SK-N-SH (cell line): Measurements from ENCODE around the gene XXYLT1. TPM values are rescaled to one million over a fixed set of nuclear protein-coding genes. Genes with fewer than 3 reads are reported as not detected.

Experiments
- CTCF ChIA-PET: fragments of 300-600, 350-600 bp; formaldehyde crosslinking; extraction: SDS; loops from one replicate; lab custom pipeline; 2021; lab: Yijun Ruan, JAX
- POLR2A ChIA-PET: fragments of 350-600 bp; sonication (Branson Sonifier 250); formaldehyde crosslinking; extraction: SDS; loops from one replicate; lab custom pipeline; 2020; ENCODE audit warnings: antibody characterized with exemption, inconsistent platforms; lab: Yijun Ruan, JAX
- DNase-seq: peaks from one replicate; pipeline ENCODE4 v3.0.0; 2012
- H2AFZ ChIP-seq: fragments of 200-600 bp; sonication (generic); 2 replicates; pipeline ENCODE4 v1.8.1; 2016; ENCODE audit warnings: antibody characterized with exemption, mild to moderate bottlenecking, low read depth
- H3F3A ChIP-seq: fragments of 200-600 bp; sonication (generic); replicated peaks from 2 replicates; pipeline ENCODE3; 2016; ENCODE audit warnings: antibody characterized with exemption, mild to moderate bottlenecking; ENCODE audit not compliant: insufficient read depth
- H3K27ac ChIP-seq, 2 experiments: fragments of 200-500 bp in 1 of 2; fragments of 200-600 bp in 1 of 2; sonication (Bioruptor generic) in 1 of 2; sonication (generic), shearing (Covaris generic) in 1 of 2; 2 replicates each; pipeline versions ENCODE4 v1.5.1 to v1.6.1; 2014 to 2016; ENCODE audit warnings: low read depth in 2 of 2, inconsistent platforms in 1 of 2, low read length in 1 of 2, mild to moderate bottlenecking in 1 of 2, mixed read lengths in 1 of 2
- H3K27me3 ChIP-seq: fragments of 200-600 bp; sonication (generic), shearing (Covaris generic); 2 replicates; pipeline ENCODE4 v1.6.1; 2016; ENCODE audit warnings: mixed run types; ENCODE audit not compliant: insufficient read depth
- H3K36me3 ChIP-seq, 2 experiments: fragments of 200-500 bp in 1 of 2; fragments of 200-600 bp in 1 of 2; sonication (Bioruptor generic) in 1 of 2; sonication (generic) in 1 of 2; replicated peaks in 1 of 2; 2 replicates each; pipeline versions ENCODE3 to v1.5.1; 2014 to 2016; ENCODE audit warnings: low read length in 1 of 2, mild to moderate bottlenecking in 1 of 2; ENCODE audit not compliant: insufficient read depth in 2 of 2, control insufficient read depth in 1 of 2
- H3K4me1 ChIP-seq, 2 experiments: fragments of 200-500 bp in 1 of 2; fragments of 200-600 bp in 1 of 2; sonication (Bioruptor generic) in 1 of 2; sonication (generic), shearing (Covaris generic) in 1 of 2; 2 replicates each; pipeline versions ENCODE4 v1.5.1 to v1.6.1; 2014 to 2016; ENCODE audit warnings: low read depth in 1 of 2, low read length in 1 of 2, mixed run types in 1 of 2; ENCODE audit not compliant: insufficient read depth in 2 of 2, control insufficient read depth in 1 of 2
- H3K4me2 ChIP-seq: fragments of 200-600 bp; sonication (generic), shearing (Covaris generic); 2 replicates; pipeline ENCODE4 v1.6.1; 2017; ENCODE audit warnings: mixed run types
- H3K4me3 ChIP-seq, 2 experiments: fragments of 200-500 bp in 1 of 2; fragments of 200-600 bp in 1 of 2; sonication (Bioruptor generic) in 1 of 2; sonication (generic), shearing (Covaris generic) in 1 of 2; 2 replicates each; pipeline versions ENCODE4 v1.5.1 to v1.8.1; 2014 to 2016; ENCODE audit warnings: low read depth in 2 of 2, inconsistent platforms in 1 of 2, low read length in 1 of 2, mild to moderate bottlenecking in 1 of 2, mixed read lengths in 1 of 2, moderate library complexity in 1 of 2
- H3K79me2 ChIP-seq: fragments of 200-600 bp; sonication (generic); 2 replicates; pipeline ENCODE4 v1.8.1; 2017; ENCODE audit warnings: mild to moderate bottlenecking; ENCODE audit not compliant: insufficient read depth
- H3K9ac ChIP-seq: fragments of 200-600 bp; sonication (generic); 2 replicates; pipeline ENCODE4 v1.6.1; 2017; ENCODE audit warnings: mixed run types
- H3K9me2 ChIP-seq: fragments of 200-600 bp; sonication (generic); 2 replicates; pipeline ENCODE4 v1.6.1; 2017; ENCODE audit warnings: mixed run types
- H3K9me3 ChIP-seq: fragments of 200-600 bp; sonication (generic); 2 replicates; pipeline ENCODE4 v1.6.1; 2017; ENCODE audit warnings: mixed run types, mild to moderate bottlenecking, moderate library complexity
- H4K20me1 ChIP-seq: fragments of 200-600 bp; sonication (generic); 2 replicates; pipeline ENCODE4 v1.6.1; 2017; ENCODE audit warnings: mild to moderate bottlenecking, mixed run types; ENCODE audit not compliant: insufficient read depth
- ELF1 ChIP-seq: IDR thresholded peaks from 2 replicates; pipeline ENCODE4 v1.4.0; 2012
- FOXM1 ChIP-seq: IDR thresholded peaks from 2 replicates; pipeline ENCODE4 v1.4.0; 2012; ENCODE audit warnings: low read depth, mild to moderate bottlenecking
- GATA2 ChIP-seq: sonication (generic); formaldehyde crosslinking; IDR thresholded peaks from 2 replicates; pipeline ENCODE4 v1.5.0; 2020; ENCODE audit warnings: mild to moderate bottlenecking, missing genetic modification reagents
- JUND ChIP-seq: IDR thresholded peaks from 2 replicates; pipeline ENCODE4 v1.4.0; 2012
- POLR2AphosphoS5 ChIP-seq: IDR thresholded peaks from 2 replicates; pipeline ENCODE4 v1.6.1; 2012; ENCODE audit warnings: low read depth, low read length
- RFX5 ChIP-seq: IDR thresholded peaks from 2 replicates; pipeline ENCODE4 v1.6.1; 2012; ENCODE audit warnings: mild to moderate bottlenecking, improper control_type of control experiment, low read length
- RXRA ChIP-seq: IDR thresholded peaks from 2 replicates; pipeline ENCODE4 v1.4.0; 2012; ENCODE audit warnings: low read depth, mild to moderate bottlenecking, borderline replicate concordance
- SMC3 ChIP-seq: IDR thresholded peaks from 2 replicates; pipeline ENCODE4 v1.6.1; 2012; ENCODE audit warnings: low read depth, low read length, improper control_type of control experiment
- YY1 ChIP-seq: IDR thresholded peaks from 2 replicates; pipeline ENCODE4 v1.4.0; 2012; ENCODE audit warnings: low read depth, mild to moderate bottlenecking
- WGBS: methylation state at CpG from one replicate; pipeline ENCODE4 v1.1.6; 2017; ENCODE audit warnings: low lambda C conversion rate; 5-methylcytosine and 5-hydroxymethylcytosine counted together
- polyA plus RNA-seq, 3 experiments: library from polyadenylated mRNA; depleted of rRNA; stranded (reverse); fragments of >200 nt; gene quantifications; 2 replicates each; pipeline ENCODE4 v1.2.3, GENCODE V29; 2012
- TF ChIP-seq, protein P1 (sequence below): IDR thresholded peaks from 2 replicates; pipeline ENCODE4 v1.4.0; 2012; ENCODE audit warnings: low read depth
- TF ChIP-seq, protein P2 (sequence below): fragments of 200-600 bp; sonication (generic); IDR thresholded peaks from 2 replicates; pipeline ENCODE4 v1.6.1; 2017; ENCODE audit warnings: antibody characterized with exemption, mild to moderate bottlenecking, moderate library complexity
- TF ChIP-seq, protein P3 (sequence below): IDR thresholded peaks from 2 replicates; pipeline ENCODE4; 2012

Gene XXYLT1
- polyA plus RNA-seq, 1 of the 3 experiments (the other 2 are of a cell fraction) = 22.6 TPM

DNA sequence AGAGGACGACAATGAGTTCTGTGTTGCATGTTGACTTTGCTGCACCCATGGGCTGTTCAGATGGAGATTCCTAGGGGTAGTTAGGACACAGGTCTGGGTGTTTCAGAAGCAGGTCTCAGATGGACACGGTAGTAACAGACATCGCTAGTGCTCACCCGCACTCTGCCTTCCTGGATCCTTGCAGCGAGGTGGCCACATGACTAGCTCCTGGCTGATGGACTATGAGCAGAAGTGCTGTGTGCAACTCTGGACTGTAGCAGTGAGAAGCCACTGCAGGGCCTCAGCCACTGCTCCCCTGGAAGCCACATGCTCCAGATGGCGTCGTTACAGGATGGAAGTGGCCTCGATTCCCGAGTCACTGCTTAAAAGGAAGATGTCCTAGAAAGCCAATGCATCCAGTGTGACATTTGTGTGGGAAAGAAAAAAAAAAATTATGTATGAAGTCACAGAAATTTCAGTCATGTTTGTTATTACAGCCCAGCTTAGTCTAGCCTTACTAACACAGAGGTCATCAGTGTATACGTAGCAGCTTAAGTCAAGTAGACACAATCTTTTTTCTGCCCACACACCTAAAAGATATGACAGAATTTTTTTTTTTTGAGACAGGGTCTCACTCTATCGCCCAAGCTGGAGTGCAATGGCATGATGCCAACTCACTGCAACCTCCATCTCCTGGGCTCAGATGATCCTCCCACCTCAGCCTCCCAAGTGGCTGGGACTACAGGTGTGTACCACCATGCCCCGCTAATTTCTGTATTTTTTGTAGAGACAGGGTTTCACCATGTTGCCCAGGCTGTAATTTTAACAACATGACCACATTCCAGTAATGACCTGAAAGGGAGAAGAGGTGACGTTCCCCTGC, 95.3 kb downstream of the XXYLT1 start:
- Histone ChIP-seq H3F3A (no peaks in the 10 kb centered on the region), H4K20me1 (no peaks in the 10 kb centered on the region), H3K27me3 (no peaks in the 10 kb centered on the region), H3K4me1 (peaks cover 10 to 43% of the 10 kb centered on the region in 2 experiments; a peak in 2 of 4 replicates), H3K4me2 (no peak overlapping the region), H3K4me3 (no peak overlapping the region), H3K36me3 (no peaks in the 10 kb centered on the region), H3K27ac (no peak overlapping the region), H3K9ac (no peak overlapping the region), H3K9me2 (no peaks in the 10 kb centered on the region), H3K79me2 (no peaks in the 10 kb centered on the region; the same call in 1 of the 2 replicates), H3K9me3 (no peaks in the 10 kb centered on the region), H2AFZ (no peak overlapping the region)
- ChIA-PET CTCF (interaction anchor here (0.8 to 1.2 kb wide), 3 partner anchors 13 to 493 kb away, joined by 3 to 4 read pairs (median 4); no protein-coding TSS in a partner anchor), POLR2A (no interaction called here)
- 97% methylated on average over 12 of the region's 13 CpGs for WGBS
- no peak for TF ChIP-seq FOXM1
- TF ChIP-seq GATA2 = no peak
- TF ChIP-seq RXRA = no peak
- no peak for TF ChIP-seq POLR2AphosphoS5
- no peak for DNase-seq

DNA sequence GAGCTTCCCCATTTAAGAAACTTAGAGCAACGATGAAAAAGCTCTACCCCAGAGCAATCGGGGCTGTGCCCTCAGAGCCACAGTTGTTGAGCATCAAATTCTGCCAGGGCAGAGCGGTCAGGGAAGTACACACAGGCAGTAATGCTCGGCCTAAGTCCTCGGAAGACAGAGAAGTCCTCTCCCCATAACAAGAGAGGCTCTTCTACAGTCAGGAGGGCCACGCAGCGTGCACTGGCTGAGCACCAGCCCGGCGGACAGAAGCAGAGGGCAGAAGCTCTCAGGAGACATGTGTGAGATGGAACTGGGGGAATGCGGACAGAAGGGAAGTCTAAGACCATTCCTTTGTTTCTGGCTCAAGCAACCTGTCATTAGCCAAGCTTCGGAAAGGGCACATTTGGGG, 95.9 kb downstream of the XXYLT1 start:
- no peaks in the 10 kb centered on the region for H3K36me3 ChIP-seq
- TF ChIP-seq RXRA (no peak), YY1 (no peak), SMC3 (no peak), RFX5 (no peak), ELF1 (no peak), JUND (no peak)
- TF ChIP-seq, protein P1, sequence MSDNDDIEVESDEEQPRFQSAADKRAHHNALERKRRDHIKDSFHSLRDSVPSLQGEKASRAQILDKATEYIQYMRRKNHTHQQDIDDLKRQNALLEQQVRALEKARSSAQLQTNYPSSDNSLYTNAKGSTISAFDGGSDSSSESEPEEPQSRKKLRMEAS = no peak
- TF ChIP-seq, protein P2, sequence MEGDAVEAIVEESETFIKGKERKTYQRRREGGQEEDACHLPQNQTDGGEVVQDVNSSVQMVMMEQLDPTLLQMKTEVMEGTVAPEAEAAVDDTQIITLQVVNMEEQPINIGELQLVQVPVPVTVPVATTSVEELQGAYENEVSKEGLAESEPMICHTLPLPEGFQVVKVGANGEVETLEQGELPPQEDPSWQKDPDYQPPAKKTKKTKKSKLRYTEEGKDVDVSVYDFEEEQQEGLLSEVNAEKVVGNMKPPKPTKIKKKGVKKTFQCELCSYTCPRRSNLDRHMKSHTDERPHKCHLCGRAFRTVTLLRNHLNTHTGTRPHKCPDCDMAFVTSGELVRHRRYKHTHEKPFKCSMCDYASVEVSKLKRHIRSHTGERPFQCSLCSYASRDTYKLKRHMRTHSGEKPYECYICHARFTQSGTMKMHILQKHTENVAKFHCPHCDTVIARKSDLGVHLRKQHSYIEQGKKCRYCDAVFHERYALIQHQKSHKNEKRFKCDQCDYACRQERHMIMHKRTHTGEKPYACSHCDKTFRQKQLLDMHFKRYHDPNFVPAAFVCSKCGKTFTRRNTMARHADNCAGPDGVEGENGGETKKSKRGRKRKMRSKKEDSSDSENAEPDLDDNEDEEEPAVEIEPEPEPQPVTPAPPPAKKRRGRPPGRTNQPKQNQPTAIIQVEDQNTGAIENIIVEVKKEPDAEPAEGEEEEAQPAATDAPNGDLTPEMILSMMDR = no peak
- TF ChIP-seq, protein P3, sequence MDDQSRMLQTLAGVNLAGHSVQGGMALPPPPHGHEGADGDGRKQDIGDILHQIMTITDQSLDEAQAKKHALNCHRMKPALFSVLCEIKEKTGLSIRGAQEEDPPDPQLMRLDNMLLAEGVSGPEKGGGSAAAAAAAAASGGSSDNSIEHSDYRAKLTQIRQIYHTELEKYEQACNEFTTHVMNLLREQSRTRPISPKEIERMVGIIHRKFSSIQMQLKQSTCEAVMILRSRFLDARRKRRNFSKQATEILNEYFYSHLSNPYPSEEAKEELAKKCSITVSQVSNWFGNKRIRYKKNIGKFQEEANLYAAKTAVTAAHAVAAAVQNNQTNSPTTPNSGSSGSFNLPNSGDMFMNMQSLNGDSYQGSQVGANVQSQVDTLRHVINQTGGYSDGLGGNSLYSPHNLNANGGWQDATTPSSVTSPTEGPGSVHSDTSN = no peak
- TF ChIP-seq, all 33 proteins: peak for 0
- Histone ChIP-seq H3K27me3 (no peaks in the 10 kb centered on the region), H4K20me1 (no peaks in the 10 kb centered on the region), H2AFZ (no peak overlapping the region), H3F3A (no peaks in the 10 kb centered on the region), H3K27ac (no peak overlapping the region), H3K9me2 (no peaks in the 10 kb centered on the region), H3K9ac (no peak overlapping the region), H3K79me2 (no peaks in the 10 kb centered on the region; the same call in 1 of the 2 replicates), H3K9me3 (no peaks in the 10 kb centered on the region), H3K4me3 (no peak overlapping the region), H3K4me2 (no peak overlapping the region), H3K4me1 (peaks cover 10 to 36% of the 10 kb centered on the region in 2 experiments; a peak in 2 of 4 replicates)
- WGBS = 95% methylated on average over 11 of the region's 11 CpGs
- CTCF ChIA-PET = interaction anchor here (0.9 kb wide), 1 partner anchor 12 kb away, joined by 4 read pairs; no protein-coding TSS in a partner anchor
- POLR2A ChIA-PET = no interaction called here
- no peak for DNase-seq
